IMR-90 (cell line): ENCODE measurements around the gene DYRK1B. TPM values are rescaled to one million over a fixed set of nuclear protein-coding genes. Genes with fewer than 3 reads are reported as not detected.

Experiments
- ATAC-seq: fragments of 200-7000 bp; cut with Tn5 transposase; 2 replicates; pipeline ENCODE4 v1.9.1; 2020; ENCODE audit warnings: low read depth, mild to moderate bottlenecking, moderate library complexity
- BruUV-seq: library from RNA; stranded (reverse); fragments of 400-500 nt; replicated peaks from 2 replicates; lab custom pipeline; 2021; lab: Mats Ljungman, UMichigan
- CTCF ChIA-PET: fragments of 300-600 bp; formaldehyde crosslinking; extraction: SDS; loops from one replicate; lab custom pipeline; 2021; ENCODE audit warnings: antibody characterized with exemption; lab: Yijun Ruan, JAX
- POLR2A ChIA-PET: fragments of 300-600 bp; sonication (Branson Sonifier 250); formaldehyde crosslinking; loops from one replicate; lab custom pipeline; 2022; ENCODE audit warnings: antibody characterized with exemption; ENCODE audit not compliant: unreplicated experiment; lab: Charles Lee
- DNase-seq: peaks from one replicate; pipeline ENCODE4 v3.0.0; 2013
- H2AFZ ChIP-seq: replicated peaks from 2 replicates; pipeline ENCODE3; 2013; ENCODE audit warnings: low read length, mild to moderate bottlenecking; ENCODE audit not compliant: poor library complexity
- H2AK5ac ChIP-seq: 2 replicates; pipeline ENCODE4 v1.6.1; 2013; ENCODE audit warnings: low read depth, low read length, inconsistent platforms
- H2AK9ac ChIP-seq: replicated peaks from 2 replicates; pipeline ENCODE3; 2013; ENCODE audit warnings: mild to moderate bottlenecking, low read depth, low read length, moderate library complexity; ENCODE audit not compliant: poor library complexity
- H2BK120ac ChIP-seq: 2 replicates; pipeline ENCODE4 v1.6.1; 2013; ENCODE audit warnings: low read depth, low read length, inconsistent platforms
- H2BK15ac ChIP-seq: 3 replicates; pipeline ENCODE4 v1.6.1; 2013; ENCODE audit warnings: low read depth, low read length, inconsistent platforms
- H2BK20ac ChIP-seq: 2 replicates; pipeline ENCODE4 v1.6.1; 2013; ENCODE audit warnings: low read depth, mild to moderate bottlenecking, inconsistent platforms, low read length, moderate library complexity
- H2BK5ac ChIP-seq: 2 replicates; pipeline ENCODE4 v1.6.1; 2013; ENCODE audit warnings: mild to moderate bottlenecking, low read depth, low read length, inconsistent platforms; ENCODE audit not compliant: poor library complexity, severe bottlenecking
- H3K14ac ChIP-seq: replicated peaks from 2 replicates; pipeline ENCODE4 v1.6.1; 2013; ENCODE audit warnings: low read depth, low read length, inconsistent platforms
- H3K18ac ChIP-seq: 2 replicates; pipeline ENCODE4 v1.6.1; 2013; ENCODE audit warnings: low read depth, low read length, control low read depth
- H3K23ac ChIP-seq: 2 replicates; pipeline ENCODE4 v1.6.1; 2013; ENCODE audit warnings: low read depth, low read length, inconsistent platforms
- H3K27ac ChIP-seq: 2 replicates; pipeline ENCODE4 v1.5.1; 2013; ENCODE audit warnings: mild to moderate bottlenecking, control low read depth, low read length; ENCODE audit not compliant: insufficient read depth
- H3K27me3 ChIP-seq: 2 replicates; pipeline ENCODE4 v1.6.1; 2013; ENCODE audit warnings: low read length; ENCODE audit not compliant: control insufficient read depth, insufficient read depth
- H3K36me3 ChIP-seq: 2 replicates; pipeline ENCODE4 v1.6.1; 2013; ENCODE audit warnings: low read length, mixed read lengths; ENCODE audit not compliant: control insufficient read depth, insufficient read depth
- H3K4ac ChIP-seq: 2 replicates; pipeline ENCODE4 v1.6.1; 2013; ENCODE audit warnings: low read depth, low read length, inconsistent platforms
- H3K4me1 ChIP-seq: 2 replicates; pipeline ENCODE4 v1.6.1; 2013; ENCODE audit warnings: low read length, mixed read lengths; ENCODE audit not compliant: control insufficient read depth, insufficient read depth
- H3K4me2 ChIP-seq: 2 replicates; pipeline ENCODE4 v1.6.1; 2013; ENCODE audit warnings: low read depth, mild to moderate bottlenecking, control low read depth, low read length, moderate library complexity
- H3K4me3 ChIP-seq: 2 replicates; pipeline ENCODE4 v1.5.1; 2013; ENCODE audit warnings: low read depth, mild to moderate bottlenecking, control low read depth, low read length, moderate library complexity; ENCODE audit not compliant: insufficient read depth
- H3K56ac ChIP-seq: 2 replicates; pipeline ENCODE4 v1.6.1; 2013; ENCODE audit warnings: low read length, inconsistent platforms; ENCODE audit not compliant: insufficient read depth; ENCODE audit errors: extremely low read depth
- H3K79me1 ChIP-seq, 2 experiments: 2 replicates each; pipeline ENCODE4 v1.6.1; 2013; ENCODE audit warnings: low read length in 2 of 2, inconsistent platforms in 1 of 2, low read depth in 1 of 2
- H3K9ac ChIP-seq: 2 replicates; pipeline ENCODE4 v1.6.1; 2013; ENCODE audit warnings: low read depth, low read length, control low read depth
- H3K9me1 ChIP-seq: 2 replicates; pipeline ENCODE4 v1.6.1; 2013; ENCODE audit warnings: low read length, inconsistent platforms; ENCODE audit not compliant: insufficient read depth
- H3K9me3 ChIP-seq: 2 replicates; pipeline ENCODE4 v1.6.1; 2013; ENCODE audit warnings: low read length; ENCODE audit not compliant: control insufficient read depth, insufficient read depth
- H4K20me1 ChIP-seq: 2 replicates; pipeline ENCODE4 v1.6.1; 2013; ENCODE audit warnings: low read length, inconsistent platforms; ENCODE audit not compliant: insufficient read depth
- H4K5ac ChIP-seq: 2 replicates; pipeline ENCODE4 v1.6.1; 2013; ENCODE audit warnings: mild to moderate bottlenecking, low read depth, low read length, control low read depth
- H4K8ac ChIP-seq, 2 experiments: 2 replicates each; pipeline ENCODE4 v1.6.1; 2013; ENCODE audit warnings: low read depth in 2 of 2, low read length in 2 of 2, control low read depth in 1 of 2, inconsistent platforms in 1 of 2
- H4K91ac ChIP-seq: 2 replicates; pipeline ENCODE4 v1.6.1; 2013; ENCODE audit warnings: low read depth, low read length, inconsistent platforms; ENCODE audit not compliant: insufficient read depth
- BHLHE40 ChIP-seq: fragments of 150-350 bp; IDR thresholded peaks from 2 replicates; pipeline ENCODE4 v1.6.1; 2016; ENCODE audit warnings: mild to moderate bottlenecking, low read depth, low read length
- CEBPB ChIP-seq: IDR thresholded peaks from 2 replicates; pipeline ENCODE4 v1.6.1; 2012; ENCODE audit warnings: low read depth, low read length, improper control_type of control experiment
- CHD1 ChIP-seq: IDR thresholded peaks from 2 replicates; pipeline ENCODE4 v1.6.1; 2012; ENCODE audit warnings: low read depth, low read length, improper control_type of control experiment
- ELK1 ChIP-seq: fragments of 150-350 bp; IDR thresholded peaks from 2 replicates; pipeline ENCODE4 v1.6.1; 2016; ENCODE audit warnings: low read depth, mild to moderate bottlenecking, low read length, moderate library complexity, borderline replicate concordance
- FOS ChIP-seq: fragments of 150-350 bp; IDR thresholded peaks from 2 replicates; pipeline ENCODE4 v1.6.1; 2016; ENCODE audit warnings: low read depth, low read length
- MAFK ChIP-seq: IDR thresholded peaks from 2 replicates; pipeline ENCODE4 v1.6.1; 2012; ENCODE audit warnings: low read depth, low read length, improper control_type of control experiment
- MAZ ChIP-seq: IDR thresholded peaks from 2 replicates; pipeline ENCODE4 v1.6.1; 2012; ENCODE audit warnings: low read depth, mild to moderate bottlenecking, low read length, improper control_type of control experiment, moderate library complexity, borderline replicate concordance
- MXI1 ChIP-seq: IDR thresholded peaks from 2 replicates; pipeline ENCODE4 v1.6.1; 2012; ENCODE audit warnings: low read depth, mild to moderate bottlenecking, low read length, moderate library complexity, borderline replicate concordance
- NFE2L2 ChIP-seq: fragments of 150-350 bp; IDR thresholded peaks from 2 replicates; pipeline ENCODE4 v1.6.1; 2016; ENCODE audit warnings: low read depth, mild to moderate bottlenecking, low read length
- POLR2A ChIP-seq: IDR thresholded peaks from 2 replicates; pipeline ENCODE4 v1.6.1; 2012; ENCODE audit warnings: mild to moderate bottlenecking, low read depth, low read length
- RAD21 ChIP-seq: IDR thresholded peaks from 2 replicates; pipeline ENCODE4 v1.6.1; 2012; ENCODE audit warnings: low read length, improper control_type of control experiment
- RFX5 ChIP-seq: IDR thresholded peaks from 2 replicates; pipeline ENCODE4 v1.8.0; 2012; ENCODE audit warnings: low read depth, mild to moderate bottlenecking, low read length, moderate library complexity
- SMC3 ChIP-seq: fragments of 150-350 bp; IDR thresholded peaks from 2 replicates; pipeline ENCODE4 v1.6.1; 2016; ENCODE audit warnings: low read depth, mild to moderate bottlenecking, antibody characterized with exemption, low read length, moderate library complexity
- WGBS, 2 experiments: methylation state at CpG; one replicate each; pipeline versions ENCODE4 v1.1.5 to v1.1.7; 2013; ENCODE audit warnings: missing lambda C conversion rate in 2 of 2; ENCODE audit not compliant: insufficient read length in 1 of 2; ENCODE audit errors: extremely low coverage in 2 of 2; 5-methylcytosine and 5-hydroxymethylcytosine counted together
- dilution Hi-C: fragments of 300-500 bp; cut with HindIII; formaldehyde crosslinking; loops from one replicate; pipeline ENCODE4 v1.14.3; 2018; ENCODE audit warnings: low sequenced_read_pairs; ENCODE audit not compliant: unreplicated experiment
- in situ Hi-C: fragments of 300-500 bp; cut with MboI; formaldehyde crosslinking; loops from 3 replicates; pipeline ENCODE4 v1.14.3; 2019; ENCODE audit warnings: low sequenced_read_pairs, inconsistent platforms, mixed read lengths
- intact Hi-C: fragments of 100-400 bp; cut with micrococcal nuclease; formaldehyde crosslinking; loops from 2 replicates; pipeline ENCODE4 v1.10.0; 2022
- polyA plus RNA-seq, 3 experiments: library from polyadenylated mRNA; depleted of rRNA; stranded (reverse); fragments of >200 nt; gene quantifications; 2 replicates each; pipeline ENCODE4 v1.2.3, GENCODE V29; 2012; ENCODE audit warnings: low replicate concordance in 1 of 3
- total RNA-seq: library from RNA; depleted of rRNA; stranded (reverse); fragments of >200 nt; gene quantifications from 2 replicates; pipeline ENCODE4 v1.2.3, GENCODE V29; 2012
- TF ChIP-seq, protein P1 (sequence below): fragments of 150-350 bp; IDR thresholded peaks from 2 replicates; pipeline ENCODE4 v1.6.1; 2017; ENCODE audit warnings: mild to moderate bottlenecking, antibody characterized with exemption, low read length, low read depth
- TF ChIP-seq, protein P2 (sequence below): conservative IDR thresholded peaks from 2 replicates; pipeline ENCODE4 v1.5.1; 2012; ENCODE audit warnings: mild to moderate bottlenecking, low read depth, low read length, improper control_type of control experiment

Gene DYRK1B
- total and polyA plus RNA-seq, 2 of the 4 experiments (the other 2 are of a cell fraction): 2.7 to 11.4 TPM

- H2BK120ac ChIP-seq: no peak overlapping the region
- H3K4me1 ChIP-seq: peaks cover 9% of the 10 kb centered on the region
- H3K23ac ChIP-seq: no peak overlapping the region
- no peak overlapping the region for H3K18ac ChIP-seq
- ChIA-PET POLR2A (no interaction called here), CTCF (no interaction called here)
- in situ Hi-C loops (loop anchor here (5.0 to 25.0 kb wide), 3 partner anchors 48 to 403 kb away; partner anchors contain the start of genes EID2, RPS16 and SUPT5H), intact Hi-C loops (loop anchor here (10.0 kb wide), 1 partner anchor 395 kb away; the partner anchor contains the start of gene SUPT5H), dilution Hi-C loops (no loop called here)
- H3K27ac ChIP-seq: no peak overlapping the region
- H2BK20ac ChIP-seq: no peak overlapping the region
- no peak overlapping the region for H2AK5ac ChIP-seq
- no peak overlapping the region for H4K8ac ChIP-seq
- H3K9me3 ChIP-seq: no peaks in the 10 kb centered on the region
- no peak for ATAC-seq
- H3K56ac ChIP-seq: no peak overlapping the region
- H3K27me3 ChIP-seq: no peaks in the 10 kb centered on the region
- no peak overlapping the region for H3K14ac ChIP-seq
- H4K5ac ChIP-seq: no peak overlapping the region
- peaks cover 17 to 51% of the 10 kb centered on the region in 2 experiments for H3K79me1 ChIP-seq
- no peak overlapping the region for H2AFZ ChIP-seq
- no peak for TF ChIP-seq RAD21
- no peak for TF ChIP-seq ELK1
- TF ChIP-seq CHD1: no peak
- no peak for TF ChIP-seq SMC3
- no peak for TF ChIP-seq POLR2A
- no peak for TF ChIP-seq MXI1
- TF ChIP-seq CEBPB: no peak
- TF ChIP-seq RFX5: no peak
- TF ChIP-seq, protein P1, sequence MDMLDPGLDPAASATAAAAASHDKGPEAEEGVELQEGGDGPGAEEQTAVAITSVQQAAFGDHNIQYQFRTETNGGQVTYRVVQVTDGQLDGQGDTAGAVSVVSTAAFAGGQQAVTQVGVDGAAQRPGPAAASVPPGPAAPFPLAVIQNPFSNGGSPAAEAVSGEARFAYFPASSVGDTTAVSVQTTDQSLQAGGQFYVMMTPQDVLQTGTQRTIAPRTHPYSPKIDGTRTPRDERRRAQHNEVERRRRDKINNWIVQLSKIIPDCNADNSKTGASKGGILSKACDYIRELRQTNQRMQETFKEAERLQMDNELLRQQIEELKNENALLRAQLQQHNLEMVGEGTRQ: no peak
- TF ChIP-seq, protein P2, sequence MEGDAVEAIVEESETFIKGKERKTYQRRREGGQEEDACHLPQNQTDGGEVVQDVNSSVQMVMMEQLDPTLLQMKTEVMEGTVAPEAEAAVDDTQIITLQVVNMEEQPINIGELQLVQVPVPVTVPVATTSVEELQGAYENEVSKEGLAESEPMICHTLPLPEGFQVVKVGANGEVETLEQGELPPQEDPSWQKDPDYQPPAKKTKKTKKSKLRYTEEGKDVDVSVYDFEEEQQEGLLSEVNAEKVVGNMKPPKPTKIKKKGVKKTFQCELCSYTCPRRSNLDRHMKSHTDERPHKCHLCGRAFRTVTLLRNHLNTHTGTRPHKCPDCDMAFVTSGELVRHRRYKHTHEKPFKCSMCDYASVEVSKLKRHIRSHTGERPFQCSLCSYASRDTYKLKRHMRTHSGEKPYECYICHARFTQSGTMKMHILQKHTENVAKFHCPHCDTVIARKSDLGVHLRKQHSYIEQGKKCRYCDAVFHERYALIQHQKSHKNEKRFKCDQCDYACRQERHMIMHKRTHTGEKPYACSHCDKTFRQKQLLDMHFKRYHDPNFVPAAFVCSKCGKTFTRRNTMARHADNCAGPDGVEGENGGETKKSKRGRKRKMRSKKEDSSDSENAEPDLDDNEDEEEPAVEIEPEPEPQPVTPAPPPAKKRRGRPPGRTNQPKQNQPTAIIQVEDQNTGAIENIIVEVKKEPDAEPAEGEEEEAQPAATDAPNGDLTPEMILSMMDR: no peak
- TF ChIP-seq FOS: no peak
- no peak for TF ChIP-seq MAFK
- TF ChIP-seq MAZ: no peak
- no peak for TF ChIP-seq BHLHE40
- TF ChIP-seq NFE2L2: no peak
- 81% methylated on average over 5 of the region's 13 CpGs; no CpG with 5 or more reads in 1 of the 2 experiments for WGBS, 2 experiments
- H4K20me1 ChIP-seq: peaks cover 30% of the 10 kb centered on the region
- no peak overlapping the region for H4K91ac ChIP-seq
- H2BK5ac ChIP-seq: no peak overlapping the region
- no peak overlapping the region for H3K4ac ChIP-seq
- no peaks in the 10 kb centered on the region for H3K9me1 ChIP-seq
- no peak overlapping the region for H3K4me3 ChIP-seq
- peak overlapping the region; percentile 23 for H2AK9ac ChIP-seq
- H3K4me2 ChIP-seq: no peak overlapping the region
- H3K36me3 ChIP-seq: peaks cover 32% of the 10 kb centered on the region
- no TSS peak for BruUV-seq
- H2BK15ac ChIP-seq: no peak overlapping the region
- H3K9ac ChIP-seq: no peak overlapping the region
- DNase-seq: no peak
Observed at GRCh38 chr19:39839678-39840327, 5.8 kb upstream of the DYRK1B start.
